Endothelial cell of umbilical vein (primary cell): ENCODE results near the gene CIRBP. TPM values are rescaled to one million over a fixed set of nuclear protein-coding genes. Genes with fewer than 3 reads are reported as not detected.

Experiments used
- BruUV-seq: library from RNA; stranded (reverse); fragments of 400-500 nt; replicated peaks from 2 replicates; lab custom pipeline; 2021; lab: Mats Ljungman, UMichigan
- CTCF ChIA-PET: fragments of 300-600, 350-600 bp; sonication (Branson Sonifier 250); formaldehyde crosslinking; loops from one replicate; lab custom pipeline; 2021; ENCODE audit warnings: antibody characterized with exemption, inconsistent platforms; lab: Charles Lee
- POLR2A ChIA-PET: fragments of 300-600, 350-600 bp; sonication (Branson Sonifier 250); formaldehyde crosslinking; loops from one replicate; lab custom pipeline; 2021; ENCODE audit warnings: antibody characterized with exemption, inconsistent platforms; lab: Charles Lee
- DNase-seq: peaks from one replicate; pipeline ENCODE4 v3.0.0-alpha.2; 2011; ENCODE audit warnings: low read depth, low spot score
- FAIRE-seq: peaks from 2 replicates; lab custom pipeline; 2011; peaks lifted over from hg19 to GRCh38; lab: Jason Lieb, UNC
- H2AFZ ChIP-seq: 2 replicates; pipeline ENCODE4 v1.6.0; 2012; ENCODE audit warnings: low read depth, low read length, control low read depth, inconsistent platforms
- H3K27ac ChIP-seq: 2 replicates; pipeline ENCODE4 v1.5.1; 2011; ENCODE audit warnings: low read depth, mild to moderate bottlenecking, control low read depth, low read length, moderate library complexity; ENCODE audit not compliant: insufficient read depth
- H3K27me3 ChIP-seq, 2 experiments: 2 replicates each; pipeline versions ENCODE4 v1.6.0 to v1.6.1; 2011; ENCODE audit warnings: low read length in 2 of 2, mixed read lengths in 1 of 2; ENCODE audit not compliant: control insufficient read depth in 2 of 2, insufficient read depth in 2 of 2
- H3K36me3 ChIP-seq, 2 experiments: 2 replicates in 1 of 2; 3 replicates in 1 of 2; pipeline ENCODE4 v1.5.1; 2011; ENCODE audit warnings: low read length in 2 of 2, mild to moderate bottlenecking in 1 of 2, moderate library complexity in 1 of 2; ENCODE audit not compliant: control insufficient read depth in 2 of 2, insufficient read depth in 2 of 2; ENCODE audit errors: extremely low read depth in 1 of 2
- H3K4me1 ChIP-seq: 3 replicates; pipeline ENCODE4 v1.5.1; 2011; ENCODE audit warnings: mild to moderate bottlenecking, low read length; ENCODE audit not compliant: control insufficient read depth, insufficient read depth; ENCODE audit errors: extremely low read depth
- H3K4me2 ChIP-seq: 2 replicates; pipeline ENCODE4 v1.6.1; 2011; ENCODE audit warnings: low read length, control low read depth, mixed read lengths; ENCODE audit not compliant: insufficient read depth
- H3K4me3 ChIP-seq, 3 experiments: fragments of 200-600 bp in 1 of 3; sonication (generic), shearing (Covaris generic) in 1 of 3; replicated peaks in 1 of 3; 2 replicates each; pipeline ENCODE4 v1.5.1; 2011 to 2016; ENCODE audit warnings: control low read depth in 3 of 3, low read length in 3 of 3, mild to moderate bottlenecking in 2 of 3, inconsistent platforms in 1 of 3, low read depth in 1 of 3, moderate library complexity in 1 of 3; ENCODE audit not compliant: insufficient read depth in 1 of 3
- H3K79me2 ChIP-seq: 2 replicates; pipeline ENCODE4 v1.6.0; 2012; ENCODE audit warnings: low read length, inconsistent platforms; ENCODE audit not compliant: control insufficient read depth, insufficient read depth
- H3K9ac ChIP-seq: replicated peaks from 2 replicates; pipeline ENCODE3; 2011; ENCODE audit warnings: low read length, control low read depth; ENCODE audit not compliant: insufficient read depth; ENCODE audit errors: extremely low read depth
- H3K9me1 ChIP-seq: replicated peaks from 3 replicates; pipeline ENCODE4 v1.6.0; 2011; ENCODE audit warnings: mild to moderate bottlenecking, low read length; ENCODE audit not compliant: control insufficient read depth, insufficient read depth; ENCODE audit errors: extremely low read depth
- H3K9me3 ChIP-seq: replicated peaks from 2 replicates; pipeline ENCODE4 v1.5.1; 2012; ENCODE audit warnings: low read length, inconsistent platforms; ENCODE audit not compliant: control insufficient read depth, insufficient read depth
- H4K20me1 ChIP-seq: replicated peaks from 2 replicates; pipeline ENCODE3; 2011; ENCODE audit warnings: mild to moderate bottlenecking, low read length; ENCODE audit not compliant: control insufficient read depth, insufficient read depth; ENCODE audit errors: extremely low read depth
- EZH2 ChIP-seq: IDR thresholded peaks from 2 replicates; pipeline ENCODE4 v1.6.1; 2012; ENCODE audit warnings: borderline replicate concordance, low read depth, mild to moderate bottlenecking, moderate library complexity, low read length, inconsistent platforms; ENCODE audit not compliant: severe bottlenecking
- FOS ChIP-seq: IDR thresholded peaks from 2 replicates; pipeline ENCODE4 v1.6.1; 2011; ENCODE audit warnings: mild to moderate bottlenecking, low read length, moderate library complexity, borderline replicate concordance; ENCODE audit not compliant: insufficient read depth
- GATA2 ChIP-seq: IDR thresholded peaks from 2 replicates; pipeline ENCODE4 v1.7.0; 2011; ENCODE audit warnings: low read depth, mild to moderate bottlenecking, moderate library complexity, mixed read lengths, low read length; ENCODE audit not compliant: insufficient read length, insufficient read depth
- JUN ChIP-seq: IDR thresholded peaks from 2 replicates; pipeline ENCODE4 v1.6.1; 2011; ENCODE audit warnings: borderline replicate concordance, low read depth; ENCODE audit not compliant: insufficient read length, insufficient read depth
- MYC ChIP-seq: IDR thresholded peaks from one replicate; pipeline ENCODE4 v1.6.1; 2011; ENCODE audit warnings: mild to moderate bottlenecking, low read depth, low read length
- POLR2A ChIP-seq: IDR thresholded peaks from 2 replicates; pipeline ENCODE4 v1.6.1; 2012; ENCODE audit warnings: low read depth, mild to moderate bottlenecking, control low read depth, low read length
- POLR2AphosphoS5 ChIP-seq: IDR thresholded peaks from 2 replicates; pipeline ENCODE4 v1.6.1; 2012; ENCODE audit warnings: low read depth, mild to moderate bottlenecking, control low read depth, low read length, moderate library complexity; ENCODE audit not compliant: insufficient read depth
- dilution Hi-C: fragments of 300-500 bp; cut with MboI; formaldehyde crosslinking; loops from one replicate; pipeline ENCODE4 v1.15.0; 2019; ENCODE audit warnings: low sequenced_read_pairs; ENCODE audit not compliant: extremely low pct_ligation_motif_present
- intact Hi-C: fragments of 100-400 bp; cut with micrococcal nuclease; formaldehyde crosslinking; loops from one replicate; pipeline ENCODE4 v1.10.0; 2022
- polyA plus RNA-seq, 4 experiments: library from polyadenylated mRNA; depleted of rRNA in 3 of 4; stranded (reverse) in 3 of 4; unstranded in 1 of 4; fragments of >200 nt; gene quantifications; 2 replicates each; pipeline versions ENCODE4 v1.2.1 to v1.2.3, GENCODE V29; 2011 to 2012; ENCODE audit warnings: missing spikeins in 1 of 4
- total RNA-seq: library from RNA; stranded (reverse); gene quantifications from 2 replicates; pipeline ENCODE4 v1.2.3, GENCODE V29; 2021
- TF ChIP-seq, protein P1 (sequence below): IDR thresholded peaks from 2 replicates; pipeline ENCODE4 v1.6.1; 2011; ENCODE audit not compliant: insufficient read depth, insufficient read length

The CIRBP gene
- total and polyA plus RNA-seq, 2 donors (not counting 3 experiments of a cell fraction or from before 2014, with no cell fraction given) = 225 to 439 TPM

DNA sequence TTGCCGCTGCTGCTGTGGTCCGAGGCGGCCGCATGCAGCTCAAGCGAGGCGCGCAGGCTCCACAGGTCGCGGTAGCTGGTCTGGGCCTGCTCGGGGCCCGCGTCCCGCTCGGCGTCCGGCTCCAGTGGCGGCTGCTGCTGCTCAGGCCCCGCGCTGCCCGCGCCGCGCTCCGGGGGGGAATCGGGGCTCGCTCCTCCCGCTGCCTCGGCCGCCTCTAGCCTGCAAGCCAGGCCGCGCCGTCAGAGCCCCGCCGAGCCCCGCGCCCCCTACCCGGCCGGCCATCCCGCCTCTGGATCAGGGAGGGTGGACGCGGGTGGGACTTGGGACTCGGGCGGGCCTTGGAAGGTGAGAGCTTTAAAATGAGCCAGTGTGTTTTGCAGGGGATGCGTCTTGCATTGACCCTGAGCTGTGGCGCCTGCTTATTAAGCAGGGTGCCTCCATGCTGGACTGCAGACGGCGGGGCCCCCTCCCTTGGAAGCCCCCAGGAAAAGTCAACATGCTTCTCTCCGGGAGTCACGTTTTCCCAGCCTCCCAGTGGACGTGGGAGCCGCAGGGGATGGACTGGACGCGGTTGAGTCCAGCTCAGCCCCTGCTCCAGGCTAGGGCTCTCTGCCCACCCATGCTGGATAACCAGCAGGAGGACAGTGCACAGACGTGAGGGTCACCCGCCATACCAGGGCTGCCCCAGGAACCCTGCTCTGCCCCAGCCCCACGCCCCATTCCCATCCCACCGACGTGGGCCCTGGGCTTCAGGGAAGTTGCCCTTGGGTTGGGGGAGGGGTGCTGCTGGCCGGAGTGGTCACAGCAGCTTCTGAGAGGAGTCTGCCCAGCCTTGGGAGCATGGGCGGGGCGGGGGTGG lies 39.0 kb upstream of the CIRBP start:
- ChIA-PET CTCF (no interaction called here), POLR2A (no interaction called here)
- DNase-seq (no peak), FAIRE-seq (no peak)
- H3K4me1 ChIP-seq = peaks cover 10% of the 10 kb centered on the region
- no peaks in the 10 kb centered on the region for H3K9me1 ChIP-seq
- no peak overlapping the region for H3K9ac ChIP-seq
- no peaks in the 10 kb centered on the region for H4K20me1 ChIP-seq
- no peak for TF ChIP-seq JUN
- no peak for TF ChIP-seq MYC
- TF ChIP-seq POLR2AphosphoS5 = no peak
- no peak for TF ChIP-seq GATA2
- no peak for TF ChIP-seq POLR2A
- no peak for TF ChIP-seq EZH2
- TF ChIP-seq, protein P1, sequence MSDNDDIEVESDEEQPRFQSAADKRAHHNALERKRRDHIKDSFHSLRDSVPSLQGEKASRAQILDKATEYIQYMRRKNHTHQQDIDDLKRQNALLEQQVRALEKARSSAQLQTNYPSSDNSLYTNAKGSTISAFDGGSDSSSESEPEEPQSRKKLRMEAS = no peak
- no peak for TF ChIP-seq FOS
- H2AFZ ChIP-seq = no peak overlapping the region
- H3K36me3 ChIP-seq = peaks cover 0 to 16% of the 10 kb centered on the region in 2 experiments
- no peak overlapping the region for H3K4me3 ChIP-seq
- no TSS peak for BruUV-seq
- dilution Hi-C loops (no loop called here), intact Hi-C loops (no loop called here)
- H3K79me2 ChIP-seq = no peaks in the 10 kb centered on the region
- H3K4me2 ChIP-seq = no peak overlapping the region
- no peaks in the 10 kb centered on the region for H3K27me3 ChIP-seq
- no peaks in the 10 kb centered on the region for H3K9me3 ChIP-seq
- no peak overlapping the region for H3K27ac ChIP-seq
